SK-N-MC (cell line): ENCODE measurements around the gene UGGT2.
"Not testable (repeated sequence)": the region's sequence is repeated elsewhere in the genome, so short reads cannot be mapped to it uniquely, and the experiment has no call there.

Source experiments
- DNase-seq: peaks from one replicate; pipeline ENCODE4 v3.0.0-alpha.2; 2011; ENCODE audit warnings: low read depth, low spot score
- H3K27ac ChIP-seq: fragments of 200-600 bp; sonication (generic); 2 replicates; pipeline ENCODE4 v1.5.1; 2016; ENCODE audit warnings: mixed run types
- H3K36me3 ChIP-seq: fragments of 200-600 bp; sonication (generic); 2 replicates; pipeline ENCODE4 v1.6.1; 2017; ENCODE audit warnings: antibody characterized with exemption, low read length, mixed read lengths; ENCODE audit not compliant: insufficient read depth
- H3K4me3 ChIP-seq: fragments of 200-600 bp; sonication (generic); 2 replicates; pipeline ENCODE4 v1.5.1; 2016
- H3K9ac ChIP-seq: fragments of 200-600 bp; sonication (generic); 2 replicates; pipeline ENCODE4 v1.8.0; 2017; ENCODE audit warnings: mixed run types, mixed read lengths; ENCODE audit not compliant: insufficient read length
- H3K9me3 ChIP-seq: fragments of 200-600 bp; sonication (generic); 2 replicates; pipeline ENCODE4 v1.6.1; 2017; ENCODE audit warnings: low read depth, mild to moderate bottlenecking, antibody characterized with exemption, low read length, moderate library complexity, mixed read lengths
- EZH2 ChIP-seq: fragments of 200-600 bp; sonication (generic); IDR thresholded peaks from one replicate; pipeline ENCODE4 v1.6.1; 2017; ENCODE audit warnings: antibody characterized with exemption
- FOXP2 ChIP-seq: optimal IDR thresholded peaks from 2 replicates; pipeline ENCODE3; 2011; ENCODE audit warnings: mild to moderate bottlenecking, moderate library complexity; ENCODE audit not compliant: insufficient read depth; ENCODE audit errors: extremely low read length, control extremely low read depth
- POLR2AphosphoS5 ChIP-seq: IDR thresholded peaks from 2 replicates; pipeline ENCODE4 v1.6.1; 2012; ENCODE audit warnings: mild to moderate bottlenecking, low read depth, low read length, borderline replicate concordance

UGGT2 gene

GRCh38 chr13:95956589-95957148 is 96.5 kb downstream of the UGGT2 start:
- Histone ChIP-seq H3K4me3 (no peak overlapping the region), H3K9me3 (no peaks in the 10 kb centered on the region), H3K27ac (no peak overlapping the region), H3K36me3 (no peaks in the 10 kb centered on the region), H3K9ac (no peak overlapping the region)
- TF ChIP-seq EZH2 (no peak), FOXP2 (no peak), POLR2AphosphoS5 (no peak)
- DNase-seq, result no peak

- H3K36me3 ChIP-seq, result no peaks in the 10 kb centered on the region
- H3K9me3 ChIP-seq, result no peaks in the 10 kb centered on the region
- H3K9ac ChIP-seq, result no peak overlapping the region
- no peak for DNase-seq
- no peak overlapping the region for H3K4me3 ChIP-seq
- no peak overlapping the region for H3K27ac ChIP-seq
- no peak for TF ChIP-seq EZH2
- TF ChIP-seq POLR2AphosphoS5, result no peak
- no peak for TF ChIP-seq FOXP2
Observed at GRCh38 chr13:95955719-95956118, 97.5 kb downstream of the UGGT2 start.

- no peak overlapping the region for H3K4me3 ChIP-seq
- TF ChIP-seq FOXP2, result no peak
- no peak overlapping the region for H3K27ac ChIP-seq
- H3K9me3 ChIP-seq, result no peaks in the 10 kb centered on the region
- DNase-seq, result no peak
- no peaks in the 10 kb centered on the region for H3K36me3 ChIP-seq
- H3K9ac ChIP-seq, result no peak overlapping the region
Observed at GRCh38 chr13:95955255-95955654, 97.9 kb downstream of the UGGT2 start.

- no peak for TF ChIP-seq POLR2AphosphoS5
- TF ChIP-seq EZH2, result no peak
- TF ChIP-seq FOXP2, result no peak
- Histone ChIP-seq H3K4me3 (no peak overlapping the region), H3K27ac (no peak overlapping the region), H3K9ac (no peak overlapping the region), H3K9me3 (no peaks in the 10 kb centered on the region), H3K36me3 (no peaks in the 10 kb centered on the region)
- no peak for DNase-seq
Observed at GRCh38 chr13:95954266-95954665, 98.9 kb downstream of the UGGT2 start.

GRCh38 chr13:95950103-95950502 is 103.1 kb downstream of the UGGT2 start:
- Histone ChIP-seq H3K9me3 (no peaks in the 10 kb centered on the region), H3K9ac (no peak overlapping the region), H3K4me3 (no peak overlapping the region), H3K36me3 (no peaks in the 10 kb centered on the region), H3K27ac (no peak overlapping the region)
- no peak for DNase-seq
- TF ChIP-seq EZH2 (no peak), FOXP2 (no peak), POLR2AphosphoS5 (no peak)

- no peak overlapping the region for H3K4me3 ChIP-seq
- H3K27ac ChIP-seq, result no peak overlapping the region
- no peak for TF ChIP-seq EZH2
- peak; percentile 68 for DNase-seq
- H3K9ac ChIP-seq, result no peak overlapping the region
- no peaks in the 10 kb centered on the region for H3K9me3 ChIP-seq
- H3K36me3 ChIP-seq, result no peaks in the 10 kb centered on the region
Observed at GRCh38 chr13:95948656-95949055, 104.5 kb downstream of the UGGT2 start.

GRCh38 chr13:95937714-95938320 is 115.4 kb downstream of the UGGT2 start:
- H3K9me3 ChIP-seq, result no peaks in the 10 kb centered on the region
- no peak for DNase-seq
- H3K36me3 ChIP-seq, result no peaks in the 10 kb centered on the region
- no peak overlapping the region for H3K9ac ChIP-seq
- no peak overlapping the region for H3K4me3 ChIP-seq
- no peak overlapping the region for H3K27ac ChIP-seq
- no peak for TF ChIP-seq EZH2
- TF ChIP-seq FOXP2, result no peak
- no peak for TF ChIP-seq POLR2AphosphoS5

- no peak for DNase-seq
- H3K36me3 ChIP-seq, result no peaks in the 10 kb centered on the region
- no peak overlapping the region for H3K27ac ChIP-seq
- H3K9me3 ChIP-seq, result no peaks in the 10 kb centered on the region
- no peak overlapping the region for H3K4me3 ChIP-seq
- no peak overlapping the region for H3K9ac ChIP-seq
- TF ChIP-seq FOXP2, result no peak
- TF ChIP-seq EZH2, result no peak
- TF ChIP-seq POLR2AphosphoS5, result no peak
Observed at GRCh38 chr13:95931300-95932025, 121.7 kb downstream of the UGGT2 start.

GRCh38 chr13:95929430-95929829 is 123.8 kb downstream of the UGGT2 start:
- Histone ChIP-seq H3K9me3 (no peaks in the 10 kb centered on the region), H3K36me3 (no peaks in the 10 kb centered on the region), H3K4me3 (no peak overlapping the region), H3K9ac (no peak overlapping the region), H3K27ac (no peak overlapping the region)
- DNase-seq, result no peak
- TF ChIP-seq POLR2AphosphoS5 (no peak), EZH2 (no peak)

GRCh38 chr13:95928367-95928906 is 124.8 kb downstream of the UGGT2 start:
- not testable (repeated sequence) for H3K27ac ChIP-seq, H3K9me3 ChIP-seq, H3K36me3 ChIP-seq, DNase-seq, H3K9ac ChIP-seq, H3K4me3 ChIP-seq
